HL-60 (cell line): ENCODE measurements around the gene STAMBPL1.
A peak's percentile ranks its signal among the peaks of the same experiment; 100 is the strongest.

Source experiments
- DNase-seq, 2 experiments: peaks; one replicate each; pipeline ENCODE4 v3.0.0-alpha.2; 2010 to 2020; ENCODE audit warnings: low read depth in 1 of 2, low spot score in 1 of 2
- H3K27ac ChIP-seq: fragments of 250-450 bp; sonication (Bioruptor Pico); replicated peaks from 2 replicates; pipeline ENCODE4 v1.5.1; 2020; ENCODE audit warnings: mild to moderate bottlenecking, moderate library complexity
- H3K27me3 ChIP-seq: fragments of 250-450 bp; sonication (Bioruptor Pico); 2 replicates; pipeline ENCODE4 v1.5.1; 2021; ENCODE audit warnings: mild to moderate bottlenecking, moderate library complexity; ENCODE audit not compliant: insufficient read depth, poor library complexity, severe bottlenecking
- H3K4me3 ChIP-seq: replicated peaks from 2 replicates; pipeline ENCODE4 v1.5.1; 2011; ENCODE audit warnings: mild to moderate bottlenecking, control low read depth, low read length; ENCODE audit not compliant: insufficient read depth
- GABPA ChIP-seq: IDR thresholded peaks from 2 replicates; pipeline ENCODE4 v1.6.1; 2012; ENCODE audit warnings: low read depth
- POLR2AphosphoS5 ChIP-seq: IDR thresholded peaks from 2 replicates; pipeline ENCODE4 v1.6.1; 2012; ENCODE audit warnings: low read depth
- SPI1 ChIP-seq: IDR thresholded peaks from 2 replicates; pipeline ENCODE4 v1.6.1; 2012; ENCODE audit warnings: low read depth, mild to moderate bottlenecking, borderline replicate concordance
- TF ChIP-seq, protein P1 (sequence below): IDR thresholded peaks from 2 replicates; pipeline ENCODE4 v1.6.1; 2012; ENCODE audit warnings: low read depth; ENCODE audit not compliant: insufficient replicate concordance
- TF ChIP-seq, protein P2 (sequence below): IDR thresholded peaks from one replicate; pipeline ENCODE4 v1.5.1; 2011; ENCODE audit warnings: low read length, control low read depth, inconsistent platforms; ENCODE audit not compliant: insufficient read depth

STAMBPL1 gene

DNA sequence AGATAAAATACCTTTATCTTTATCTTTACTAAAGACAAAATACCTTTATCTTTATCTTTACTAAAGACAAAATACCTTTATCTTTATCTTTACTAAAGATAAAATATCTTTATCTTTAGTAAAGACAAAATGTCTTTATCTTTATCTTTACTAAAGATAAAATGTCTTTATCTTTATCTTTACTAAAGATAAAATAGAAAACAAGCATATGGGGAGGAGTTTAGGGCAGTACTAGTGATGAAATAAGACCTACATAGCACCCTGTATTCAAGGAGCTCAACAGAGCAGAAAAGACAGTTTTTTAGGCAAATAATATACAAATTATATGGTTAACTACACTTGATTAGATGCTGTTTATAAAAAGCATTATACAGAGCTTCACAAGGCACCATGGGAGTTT lies 47.7 kb upstream of the STAMBPL1 start:
- TF ChIP-seq GABPA = no peak
- no peak for TF ChIP-seq SPI1
- no peak for DNase-seq
- H3K27me3 ChIP-seq = no peaks in the 10 kb centered on the region
- H3K27ac ChIP-seq = no peak overlapping the region
- no peak overlapping the region for H3K4me3 ChIP-seq

DNA sequence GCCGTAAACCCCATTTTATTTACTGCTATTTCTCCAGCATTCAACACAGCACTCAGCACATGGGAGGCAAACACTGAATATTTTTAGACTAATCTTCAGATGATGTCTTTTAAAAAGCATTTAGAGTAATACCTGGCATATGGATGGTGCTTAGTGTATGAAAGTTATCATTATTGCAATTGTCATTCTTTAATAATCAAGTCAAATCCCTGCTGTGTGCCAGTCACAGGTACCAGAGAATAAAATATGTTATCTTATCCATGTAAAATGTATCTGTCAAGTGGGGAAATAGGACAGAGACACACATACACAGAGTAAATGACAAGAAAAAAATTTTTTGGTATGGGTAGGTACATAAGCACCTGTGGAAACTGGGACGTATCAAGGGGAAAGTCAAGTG lies 46.9 kb upstream of the STAMBPL1 start:
- Histone ChIP-seq H3K4me3 (no peak overlapping the region), H3K27ac (peak overlapping the region; percentile 60), H3K27me3 (no peaks in the 10 kb centered on the region)
- TF ChIP-seq GABPA = no peak
- TF ChIP-seq, protein P1, sequence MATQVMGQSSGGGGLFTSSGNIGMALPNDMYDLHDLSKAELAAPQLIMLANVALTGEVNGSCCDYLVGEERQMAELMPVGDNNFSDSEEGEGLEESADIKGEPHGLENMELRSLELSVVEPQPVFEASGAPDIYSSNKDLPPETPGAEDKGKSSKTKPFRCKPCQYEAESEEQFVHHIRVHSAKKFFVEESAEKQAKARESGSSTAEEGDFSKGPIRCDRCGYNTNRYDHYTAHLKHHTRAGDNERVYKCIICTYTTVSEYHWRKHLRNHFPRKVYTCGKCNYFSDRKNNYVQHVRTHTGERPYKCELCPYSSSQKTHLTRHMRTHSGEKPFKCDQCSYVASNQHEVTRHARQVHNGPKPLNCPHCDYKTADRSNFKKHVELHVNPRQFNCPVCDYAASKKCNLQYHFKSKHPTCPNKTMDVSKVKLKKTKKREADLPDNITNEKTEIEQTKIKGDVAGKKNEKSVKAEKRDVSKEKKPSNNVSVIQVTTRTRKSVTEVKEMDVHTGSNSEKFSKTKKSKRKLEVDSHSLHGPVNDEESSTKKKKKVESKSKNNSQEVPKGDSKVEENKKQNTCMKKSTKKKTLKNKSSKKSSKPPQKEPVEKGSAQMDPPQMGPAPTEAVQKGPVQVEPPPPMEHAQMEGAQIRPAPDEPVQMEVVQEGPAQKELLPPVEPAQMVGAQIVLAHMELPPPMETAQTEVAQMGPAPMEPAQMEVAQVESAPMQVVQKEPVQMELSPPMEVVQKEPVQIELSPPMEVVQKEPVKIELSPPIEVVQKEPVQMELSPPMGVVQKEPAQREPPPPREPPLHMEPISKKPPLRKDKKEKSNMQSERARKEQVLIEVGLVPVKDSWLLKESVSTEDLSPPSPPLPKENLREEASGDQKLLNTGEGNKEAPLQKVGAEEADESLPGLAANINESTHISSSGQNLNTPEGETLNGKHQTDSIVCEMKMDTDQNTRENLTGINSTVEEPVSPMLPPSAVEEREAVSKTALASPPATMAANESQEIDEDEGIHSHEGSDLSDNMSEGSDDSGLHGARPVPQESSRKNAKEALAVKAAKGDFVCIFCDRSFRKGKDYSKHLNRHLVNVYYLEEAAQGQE = no peak
- TF ChIP-seq, protein P2, sequence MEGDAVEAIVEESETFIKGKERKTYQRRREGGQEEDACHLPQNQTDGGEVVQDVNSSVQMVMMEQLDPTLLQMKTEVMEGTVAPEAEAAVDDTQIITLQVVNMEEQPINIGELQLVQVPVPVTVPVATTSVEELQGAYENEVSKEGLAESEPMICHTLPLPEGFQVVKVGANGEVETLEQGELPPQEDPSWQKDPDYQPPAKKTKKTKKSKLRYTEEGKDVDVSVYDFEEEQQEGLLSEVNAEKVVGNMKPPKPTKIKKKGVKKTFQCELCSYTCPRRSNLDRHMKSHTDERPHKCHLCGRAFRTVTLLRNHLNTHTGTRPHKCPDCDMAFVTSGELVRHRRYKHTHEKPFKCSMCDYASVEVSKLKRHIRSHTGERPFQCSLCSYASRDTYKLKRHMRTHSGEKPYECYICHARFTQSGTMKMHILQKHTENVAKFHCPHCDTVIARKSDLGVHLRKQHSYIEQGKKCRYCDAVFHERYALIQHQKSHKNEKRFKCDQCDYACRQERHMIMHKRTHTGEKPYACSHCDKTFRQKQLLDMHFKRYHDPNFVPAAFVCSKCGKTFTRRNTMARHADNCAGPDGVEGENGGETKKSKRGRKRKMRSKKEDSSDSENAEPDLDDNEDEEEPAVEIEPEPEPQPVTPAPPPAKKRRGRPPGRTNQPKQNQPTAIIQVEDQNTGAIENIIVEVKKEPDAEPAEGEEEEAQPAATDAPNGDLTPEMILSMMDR = no peak
- TF ChIP-seq SPI1 = no peak
- no peak for TF ChIP-seq POLR2AphosphoS5
- DNase-seq = no peak

DNA sequence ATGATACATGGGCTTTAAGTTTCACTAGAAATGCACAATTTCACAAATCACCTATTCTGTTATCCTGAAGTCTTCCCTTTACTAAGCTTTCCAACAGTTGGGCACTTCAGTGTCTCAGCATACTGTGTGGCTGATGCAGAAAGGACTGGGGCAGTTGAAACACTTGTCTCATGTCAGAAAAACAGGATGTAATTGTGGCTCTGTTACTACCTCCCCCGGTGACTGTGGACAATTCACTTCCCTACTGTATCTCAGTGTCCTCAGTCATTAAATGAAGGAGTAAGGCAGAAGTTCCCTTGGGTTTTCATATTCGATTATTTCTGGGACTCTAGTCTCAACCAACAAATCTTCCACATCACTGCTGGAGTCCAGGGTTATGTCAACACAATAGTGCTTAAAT lies 46.3 kb upstream of the STAMBPL1 start:
- Histone ChIP-seq H3K27me3 (no peaks in the 10 kb centered on the region), H3K4me3 (no peak overlapping the region), H3K27ac (peak overlapping the region; percentile 60)
- peak in 1 of 2 experiments; percentile 82 for DNase-seq
- peak; percentile 93 for TF ChIP-seq SPI1
- TF ChIP-seq GABPA = no peak
- TF ChIP-seq POLR2AphosphoS5 = peak; percentile 38; the same call in 1 of the 2 replicates

DNA sequence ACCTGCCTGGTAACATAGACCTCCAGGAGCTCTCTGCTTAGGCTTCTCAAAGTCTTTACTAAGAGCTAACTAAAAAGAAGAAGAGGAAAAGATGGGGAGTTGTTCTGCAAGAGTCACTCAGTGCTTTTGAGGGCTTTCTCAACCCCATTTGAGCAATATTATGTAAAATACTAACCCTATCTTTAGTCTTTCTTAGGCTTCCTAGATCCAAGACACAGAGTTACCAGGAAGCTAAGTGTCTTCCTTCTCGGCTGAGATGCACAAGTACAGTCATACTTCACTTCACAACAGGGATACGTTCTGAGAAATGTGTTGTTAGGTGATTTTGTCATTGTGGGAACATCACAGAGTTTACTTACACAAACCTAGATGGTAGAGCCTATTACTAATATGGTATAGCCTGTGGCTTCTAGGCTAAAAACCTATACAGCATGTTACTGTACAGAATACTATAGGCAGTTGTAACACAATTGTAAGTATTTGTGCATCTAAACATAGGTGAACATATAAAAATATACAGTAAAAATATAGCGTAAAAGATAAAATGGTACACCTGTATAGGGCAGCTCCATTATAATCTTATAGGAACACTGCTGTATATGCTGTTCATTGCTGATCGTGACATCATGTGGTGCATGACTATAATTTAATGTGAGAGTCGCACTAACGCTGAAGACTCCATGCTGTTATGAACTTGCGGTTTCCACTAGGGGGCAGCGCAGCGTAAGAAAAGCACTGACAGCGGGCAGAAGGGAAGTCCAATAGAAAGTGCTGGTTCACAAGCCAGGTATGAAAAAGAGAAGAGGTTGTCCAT lies 44.7 kb upstream of the STAMBPL1 start:
- H3K27ac ChIP-seq = peak overlapping the region; percentile 60
- no peak overlapping the region for H3K4me3 ChIP-seq
- DNase-seq = peak; percentile 73 to 90
- TF ChIP-seq, protein P1 = no peak
- TF ChIP-seq, protein P2 = peak; percentile 75
- no peak for TF ChIP-seq POLR2AphosphoS5
- TF ChIP-seq SPI1 = peak; percentile 58; the same call in 1 of the 2 replicates
- TF ChIP-seq GABPA = no peak
- H3K27me3 ChIP-seq = no peaks in the 10 kb centered on the region
